HCT116 (cell line): Measurements from ENCODE around the gene DBX1.

Experiments
- CEBPB ChIP-seq: IDR thresholded peaks from 2 replicates; pipeline ENCODE4 v1.6.1; 2012; ENCODE audit warnings: low read depth
- CTCF ChIP-seq, 3 experiments: fragments of 200-600 bp in 1 of 3; sonication (generic) in 1 of 3; IDR thresholded peaks in 2 of 3; conservative IDR thresholded peaks in 1 of 3; 2 replicates each; pipeline ENCODE4 v1.5.1; 2012 to 2017; ENCODE audit warnings: low read depth in 2 of 3, low read length in 2 of 3, antibody characterized with exemption in 1 of 3, borderline replicate concordance in 1 of 3, control low read depth in 1 of 3, mild to moderate bottlenecking in 1 of 3, mixed read lengths in 1 of 3, mixed run types in 1 of 3, moderate library complexity in 1 of 3; ENCODE audit not compliant: insufficient read depth in 1 of 3
- EZH2 ChIP-seq: fragments of 200-600 bp; sonication (generic); IDR thresholded peaks from 2 replicates; pipeline ENCODE4 v1.6.1; 2017; ENCODE audit warnings: antibody characterized with exemption, mixed run types
- EZH2phosphoT487 ChIP-seq: fragments of 200-600 bp; IDR thresholded peaks from 2 replicates; pipeline ENCODE4 v1.6.1; 2018; ENCODE audit warnings: antibody characterized with exemption, borderline replicate concordance
- POLR2A ChIP-seq: IDR thresholded peaks from 2 replicates; pipeline ENCODE4 v1.7.0; 2011; ENCODE audit warnings: borderline replicate concordance; ENCODE audit not compliant: insufficient read depth, insufficient read length; ENCODE audit errors: extremely low read depth
- POLR2AphosphoS5 ChIP-seq: IDR thresholded peaks from 2 replicates; pipeline ENCODE4 v1.6.1; 2011; ENCODE audit warnings: mild to moderate bottlenecking, low read depth, low read length, moderate library complexity
- RAD21 ChIP-seq: IDR thresholded peaks from 2 replicates; pipeline ENCODE4 v1.6.1; 2012; ENCODE audit warnings: low read depth, mild to moderate bottlenecking
- REST ChIP-seq: IDR thresholded peaks from 2 replicates; pipeline ENCODE4 v1.6.1; 2012; ENCODE audit warnings: low read depth
- SRF ChIP-seq: IDR thresholded peaks from 2 replicates; pipeline ENCODE4 v1.6.1; 2012; ENCODE audit warnings: low read depth
- ZFX ChIP-seq: fragments of 450-650 bp; IDR thresholded peaks from 2 replicates; pipeline ENCODE4 v1.6.1; 2017
- ZNF274 ChIP-seq: fragments of 200-500 bp; sonication (Bioruptor generic); IDR thresholded peaks from 2 replicates; pipeline ENCODE4 v1.6.1; 2014; ENCODE audit warnings: mild to moderate bottlenecking, low read depth, low read length, inconsistent platforms
- TF ChIP-seq, protein P1 (sequence below): IDR thresholded peaks from 2 replicates; pipeline ENCODE4 v1.6.1; 2011; ENCODE audit warnings: mild to moderate bottlenecking, low read length, moderate library complexity; ENCODE audit not compliant: insufficient replicate concordance; ENCODE audit errors: extremely low read depth

GRCh38 chr11:20129665-20130064 is 30.6 kb downstream of the DBX1 start:
- no peak for TF ChIP-seq ZNF274
- no peak for TF ChIP-seq CTCF (IDR thresholded peaks at IDR 0.05 in 2 of 3, conservative IDR thresholded peaks at IDR 0.05 in 1 of 3; ENCODE audit: borderline replicate concordance in 1 of 3, insufficient read depth in 1 of 3, low read depth in 2 of 3, low read length in 2 of 3)
- TF ChIP-seq, protein P1, sequence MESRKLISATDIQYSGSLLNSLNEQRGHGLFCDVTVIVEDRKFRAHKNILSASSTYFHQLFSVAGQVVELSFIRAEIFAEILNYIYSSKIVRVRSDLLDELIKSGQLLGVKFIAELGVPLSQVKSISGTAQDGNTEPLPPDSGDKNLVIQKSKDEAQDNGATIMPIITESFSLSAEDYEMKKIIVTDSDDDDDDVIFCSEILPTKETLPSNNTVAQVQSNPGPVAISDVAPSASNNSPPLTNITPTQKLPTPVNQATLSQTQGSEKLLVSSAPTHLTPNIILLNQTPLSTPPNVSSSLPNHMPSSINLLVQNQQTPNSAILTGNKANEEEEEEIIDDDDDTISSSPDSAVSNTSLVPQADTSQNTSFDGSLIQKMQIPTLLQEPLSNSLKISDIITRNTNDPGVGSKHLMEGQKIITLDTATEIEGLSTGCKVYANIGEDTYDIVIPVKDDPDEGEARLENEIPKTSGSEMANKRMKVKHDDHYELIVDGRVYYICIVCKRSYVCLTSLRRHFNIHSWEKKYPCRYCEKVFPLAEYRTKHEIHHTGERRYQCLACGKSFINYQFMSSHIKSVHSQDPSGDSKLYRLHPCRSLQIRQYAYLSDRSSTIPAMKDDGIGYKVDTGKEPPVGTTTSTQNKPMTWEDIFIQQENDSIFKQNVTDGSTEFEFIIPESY = no peak
- no peak for TF ChIP-seq POLR2A
- TF ChIP-seq CEBPB = no peak
- no peak for TF ChIP-seq POLR2AphosphoS5
- no peak for TF ChIP-seq REST
- TF ChIP-seq EZH2phosphoT487 = no peak
- TF ChIP-seq RAD21 = no peak
- no peak for TF ChIP-seq EZH2
- TF ChIP-seq SRF = no peak
- no peak for TF ChIP-seq ZFX
